NCI-H2029 (cell line): ENCODE results near the gene TDRD3.
"Not testable (repeated sequence)": the region's sequence is repeated elsewhere in the genome, so short reads cannot be mapped to it uniquely, and the experiment has no call there.

Source experiments
- DNase-seq: peaks from one replicate; lab custom pipeline; 2025; lab: John Stamatoyannopoulos, UW

TDRD3 gene

DNA sequence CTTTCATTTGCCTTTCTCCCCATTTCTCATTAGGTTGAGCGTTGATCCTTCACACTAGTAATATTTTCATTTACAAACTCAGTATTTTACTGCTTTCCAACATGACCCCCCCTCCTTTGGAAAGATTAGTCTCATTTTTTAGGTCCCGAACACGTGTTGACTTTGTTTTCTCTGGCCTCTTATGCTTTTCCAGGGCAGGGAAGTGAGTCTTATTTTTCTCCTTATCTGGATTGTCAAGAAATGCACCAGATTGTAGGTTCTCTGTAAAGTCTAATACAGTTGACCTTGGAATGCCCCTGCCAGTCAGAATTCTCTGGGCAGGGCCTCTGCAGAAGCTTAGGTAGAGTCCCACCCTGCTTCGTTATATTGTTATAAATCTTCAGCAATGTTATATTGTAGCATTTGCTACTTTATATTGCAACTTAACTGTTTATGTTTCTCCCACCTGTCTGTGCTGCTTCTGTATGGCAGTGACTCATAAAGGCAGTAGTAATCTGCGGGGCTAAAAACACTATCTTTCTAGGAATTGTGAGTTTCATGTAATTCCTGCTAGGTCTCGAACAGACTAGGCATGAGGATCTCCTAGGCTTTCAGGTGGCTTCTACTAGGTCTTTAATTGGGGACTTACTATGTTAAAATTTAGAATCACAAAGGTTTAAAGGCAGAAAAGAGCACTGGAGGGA, 2.0 kb downstream of the TDRD3 start:
- DNase-seq = no peak

DNA sequence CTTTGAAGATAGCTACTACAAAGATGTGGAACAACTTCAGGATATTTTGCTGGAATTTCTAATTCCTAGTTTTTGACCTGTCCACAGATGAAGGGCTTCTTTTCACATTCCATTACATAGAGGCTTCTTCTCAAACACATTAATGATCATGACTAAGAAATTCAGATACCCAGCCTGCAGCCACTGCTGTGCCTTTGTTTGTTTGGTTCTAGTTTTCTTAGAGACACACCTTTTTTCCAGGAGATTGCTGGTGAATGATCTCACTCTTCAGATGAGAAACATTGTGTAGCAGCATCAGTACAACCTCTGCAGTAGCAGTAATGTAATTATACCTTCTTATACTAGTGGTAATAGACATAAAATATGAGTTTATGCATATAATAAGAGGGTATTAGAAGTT, 5.0 kb downstream of the TDRD3 start:
- DNase-seq = no peak

GRCh38 chr13:60407095-60407494, 10.1 kb downstream of the TDRD3 start:
- DNase-seq = no peak

- not testable (repeated sequence) for DNase-seq
These were observed 10.8 kb downstream of the TDRD3 start for GRCh38 chr13:60407852-60408251.

GRCh38 chr13:60409574-60410292, 12.7 kb downstream of the TDRD3 start:
- DNase-seq = not testable (repeated sequence)

GRCh38 chr13:60410299-60410698, 13.3 kb downstream of the TDRD3 start:
- DNase-seq = no peak

DNA sequence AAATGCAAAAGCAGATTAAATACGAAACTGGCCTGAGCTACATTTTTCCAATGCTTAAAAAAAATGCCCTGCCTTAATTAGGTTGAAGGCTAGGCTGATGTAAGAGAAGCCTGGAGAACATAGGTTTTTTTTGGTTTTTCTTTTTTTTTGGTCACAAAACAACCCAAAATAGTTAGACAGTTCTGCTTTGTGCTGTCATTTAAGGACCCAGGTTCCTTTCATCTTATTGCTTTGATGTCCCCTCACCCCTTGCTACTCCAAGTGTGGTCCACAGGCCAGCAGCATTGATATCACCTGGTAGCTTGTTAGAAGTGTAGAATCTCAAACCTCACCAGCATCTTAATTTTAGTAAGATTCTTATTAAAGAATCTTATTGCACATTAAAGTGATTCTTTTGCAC, 14.4 kb downstream of the TDRD3 start:
- DNase-seq = no peak

DNA sequence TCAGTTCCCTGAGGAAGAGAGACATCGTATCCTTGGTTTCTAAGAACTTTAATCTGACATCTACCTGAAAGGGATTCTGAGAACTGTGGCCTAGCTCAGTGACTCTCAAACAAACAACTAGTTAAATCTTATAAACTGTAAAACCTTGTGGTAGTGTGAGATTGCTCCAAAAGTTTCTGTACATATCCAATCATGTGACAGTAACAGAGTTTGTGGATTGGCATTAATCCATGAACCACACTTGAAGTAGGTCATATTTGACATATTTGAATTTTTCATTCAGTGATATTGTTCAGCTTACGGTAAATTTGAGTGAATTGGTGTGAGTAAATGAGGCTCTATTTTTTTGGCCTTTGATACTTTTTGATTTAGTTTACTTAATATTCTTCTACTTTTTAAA, 15.0 kb downstream of the TDRD3 start:
- DNase-seq = no peak

DNA sequence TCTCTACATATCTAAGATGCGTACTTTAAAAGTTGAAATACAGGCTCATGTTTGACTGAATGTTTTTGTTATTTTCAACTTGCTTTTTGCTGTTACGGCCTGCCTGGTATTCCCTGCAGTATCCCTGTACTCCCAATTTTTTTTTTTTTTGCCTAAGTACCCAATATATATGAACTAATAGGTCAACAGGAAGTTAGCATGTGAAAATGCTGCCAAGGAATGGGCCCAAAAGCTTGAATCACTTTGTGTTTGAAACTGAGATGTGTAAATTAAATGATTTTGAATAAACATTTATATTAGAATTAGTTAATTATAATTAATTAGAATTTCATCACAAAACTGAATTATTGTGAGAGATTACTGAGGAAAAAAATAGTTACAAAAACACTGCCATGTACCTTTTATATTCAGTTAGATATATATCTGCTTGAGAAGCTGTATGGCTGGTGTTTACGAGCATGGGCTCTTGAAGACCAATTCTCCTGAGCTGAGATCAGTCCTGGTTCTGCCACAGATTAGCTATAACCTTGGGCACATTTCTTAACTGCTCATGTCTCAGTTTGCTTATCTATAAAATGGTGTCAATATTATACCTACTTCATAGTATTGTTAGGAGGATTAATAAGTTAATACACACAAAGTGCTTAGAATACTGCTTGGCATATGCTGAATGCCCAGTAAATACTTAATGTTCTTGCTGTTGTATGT, 16.0 kb downstream of the TDRD3 start:
- DNase-seq = no peak

DNA sequence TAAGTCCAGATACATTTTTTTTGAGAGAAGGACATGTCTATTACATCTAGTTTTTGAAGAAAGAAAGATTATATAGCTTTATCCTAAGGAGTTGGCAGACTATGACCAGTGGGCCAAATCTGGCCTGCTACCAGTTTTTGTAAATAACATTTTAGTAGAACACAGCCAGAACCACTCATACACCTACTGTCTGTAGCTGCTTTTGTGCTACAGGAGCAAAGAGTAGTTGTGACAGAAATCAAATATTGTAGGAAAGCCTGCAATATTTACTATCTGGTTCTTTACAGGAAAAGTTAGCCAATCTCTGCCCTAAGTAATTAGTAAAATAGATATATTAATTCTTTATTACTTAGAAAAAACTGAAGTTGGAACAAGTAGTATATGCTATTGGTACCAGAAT, 17.2 kb downstream of the TDRD3 start:
- no peak for DNase-seq

GRCh38 chr13:60417734-60418133, 20.7 kb downstream of the TDRD3 start:
- DNase-seq = no peak

DNA sequence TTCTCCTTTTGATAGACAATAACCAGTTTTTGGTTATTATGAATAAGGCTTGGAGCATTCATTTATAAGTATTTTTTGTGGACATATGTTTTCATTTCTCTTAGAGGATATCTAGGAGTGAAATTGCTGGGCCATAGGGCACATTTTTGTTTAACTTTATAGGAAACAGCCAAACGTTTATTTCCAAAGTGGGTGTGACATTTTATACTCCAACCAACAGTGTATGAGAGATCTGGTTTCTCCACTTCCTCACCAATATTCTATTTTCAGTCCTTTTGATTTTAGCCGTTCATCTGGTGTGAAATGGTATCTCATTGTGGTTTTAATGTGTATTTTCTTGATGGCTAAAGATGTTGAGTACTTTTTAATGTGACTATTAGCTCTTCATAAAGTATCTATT, 21.9 kb downstream of the TDRD3 start:
- DNase-seq = no peak

- DNase-seq = no peak
These were observed 28.3 kb downstream of the TDRD3 start for GRCh38 chr13:60425332-60425731.

GRCh38 chr13:60426075-60426474, 29.1 kb downstream of the TDRD3 start:
- DNase-seq = no peak

DNA sequence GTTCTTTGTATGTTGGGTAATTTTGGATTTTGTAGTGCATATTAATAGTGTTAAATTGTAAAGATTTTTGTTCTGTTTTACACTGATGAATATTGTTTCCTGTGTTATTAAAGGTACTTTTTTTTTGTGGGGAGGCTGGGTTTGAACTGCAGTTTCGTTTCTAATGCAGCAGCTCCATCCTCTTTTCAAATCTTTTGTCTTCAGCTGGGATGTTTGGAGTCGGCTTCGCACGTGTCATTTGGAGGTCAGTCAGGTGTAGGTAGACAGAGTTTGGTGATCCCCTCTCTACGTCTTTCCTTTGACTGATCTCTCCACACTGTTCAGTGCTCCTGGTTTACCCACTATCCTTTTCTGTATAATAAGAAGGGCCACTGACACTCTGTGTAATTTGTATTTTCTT, 30.3 kb downstream of the TDRD3 start:
- no peak for DNase-seq

GRCh38 chr13:60431108-60431700, 34.2 kb downstream of the TDRD3 start:
- peak; percentile 20 for DNase-seq

GRCh38 chr13:60433505-60433904, 36.5 kb downstream of the TDRD3 start:
- no peak for DNase-seq

- no peak for DNase-seq
These were observed 38.8 kb downstream of the TDRD3 start for GRCh38 chr13:60435762-60436374.

DNA sequence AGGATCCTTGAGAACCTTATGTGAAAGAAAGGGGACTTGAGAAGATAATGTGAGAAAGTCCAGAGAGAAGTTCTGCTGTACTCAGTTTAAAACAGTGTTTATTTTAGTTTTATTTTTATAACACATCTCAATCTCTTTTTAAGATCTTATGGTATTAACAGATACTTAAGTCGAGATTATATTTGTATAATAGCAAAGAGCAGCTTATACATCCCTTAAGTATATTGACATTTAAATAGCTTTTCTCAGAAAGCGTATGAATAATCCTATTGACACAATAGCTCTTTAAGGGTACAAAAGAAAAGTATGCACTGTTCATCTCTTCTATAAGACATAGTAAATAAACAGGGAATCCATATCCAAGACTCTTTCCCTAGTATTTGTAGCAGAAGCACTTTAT, 42.2 kb downstream of the TDRD3 start:
- no peak for DNase-seq

DNA sequence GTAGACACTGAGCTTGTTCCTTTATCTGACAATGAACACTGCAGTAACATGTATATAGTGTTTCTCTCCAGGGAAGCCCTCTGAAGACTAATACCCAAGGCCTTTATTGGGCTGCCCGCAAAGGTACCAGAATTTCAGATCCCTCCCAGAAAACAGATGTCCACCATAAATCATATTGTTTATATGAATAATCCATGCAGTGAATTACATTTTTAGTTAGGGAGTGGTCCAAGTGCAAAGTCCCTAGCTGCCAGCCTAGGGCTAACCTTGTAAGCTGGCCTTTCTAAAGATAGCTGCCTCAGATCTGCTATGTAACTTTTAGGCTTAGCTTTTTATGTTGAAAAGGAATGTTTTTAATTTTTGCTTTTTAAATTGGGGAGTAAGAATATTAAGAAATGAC, 44.7 kb downstream of the TDRD3 start:
- DNase-seq = no peak

GRCh38 chr13:60448907-60449510, 52.0 kb downstream of the TDRD3 start:
- DNase-seq = no peak

DNA sequence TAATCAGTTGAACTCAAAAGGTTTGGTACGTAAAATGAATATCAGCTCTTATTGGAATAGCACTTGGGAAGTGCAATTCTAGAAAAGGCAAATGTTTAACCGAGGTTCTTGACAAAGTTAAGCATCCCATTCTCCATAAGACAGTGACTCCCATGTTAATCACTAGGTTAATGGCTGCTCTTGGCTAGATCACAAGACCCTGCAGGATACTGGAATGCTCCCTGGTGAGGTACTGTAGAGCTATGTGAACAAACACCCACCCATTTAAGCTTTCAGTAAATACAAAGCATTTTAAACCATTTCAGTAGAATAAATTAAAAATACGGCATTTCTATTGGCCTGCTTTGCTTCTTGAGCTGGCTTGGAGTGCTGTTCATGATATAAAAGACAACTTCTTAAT, 56.5 kb downstream of the TDRD3 start:
- no peak for DNase-seq
